ENCODE data around the gene SND1. TPM values are rescaled to one million over a fixed set of nuclear protein-coding genes. Genes with fewer than 3 reads are reported as not detected.

SND1 gene
- total and polyA plus RNA-seq, 2 of the 4 experiments (the other 2 are of a cell fraction) = 154 to 294 TPM

DNA sequence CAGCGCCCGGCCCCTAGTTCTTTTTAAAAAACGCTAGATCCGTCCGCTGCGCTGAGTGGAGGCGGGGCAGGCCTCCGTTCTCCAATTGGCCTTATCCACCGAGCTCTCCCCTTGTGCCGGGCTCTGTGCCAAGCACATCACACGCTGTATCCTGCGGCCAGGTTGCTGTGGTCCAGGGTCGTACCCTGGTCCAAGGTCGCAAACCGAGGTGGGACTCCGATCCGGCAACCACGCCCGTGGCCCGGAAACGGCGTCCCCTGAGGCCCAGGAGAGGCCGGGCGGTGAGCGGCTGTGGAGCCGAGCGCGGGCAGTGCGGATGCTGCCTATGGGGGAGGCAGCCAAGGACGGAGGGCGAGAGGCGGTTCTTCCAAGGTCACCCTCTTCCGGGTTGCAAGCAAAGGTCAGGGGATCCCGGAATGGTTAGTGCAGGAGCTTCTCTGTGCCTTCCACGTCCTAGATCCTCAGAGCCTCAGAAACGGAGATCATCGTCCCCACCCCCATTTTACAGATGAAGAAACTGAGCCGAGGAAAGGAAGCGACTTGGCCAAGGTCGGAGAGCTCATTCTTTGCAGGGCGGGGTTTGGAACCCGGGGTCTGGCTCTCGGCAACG lies 451.6 kb downstream of the SND1 start:
- peaks cover 8% of the 10 kb centered on the region for H4K20me1 ChIP-seq (ENCODE audit: insufficient read depth, low read length)
- intact Hi-C loops (cut with micrococcal nuclease) = loop anchor here (5.0 kb wide), 1 partner anchor 396 kb away; no protein-coding TSS in a partner anchor
- peak overlapping the region; percentile 81 for H2AFZ ChIP-seq (replicated peaks; ENCODE audit: low read length, poor library complexity)
- CTCF ChIA-PET = no interaction called here
- POLR2A ChIA-PET (ENCODE audit: unreplicated experiment) = no interaction called here
- no peaks in the 10 kb centered on the region; the same call in 1 of the 2 replicates for H3K36me3 ChIP-seq (ENCODE audit: control insufficient read depth, insufficient read depth, low read length)
- H2BK120ac ChIP-seq (ENCODE audit: low read depth, low read length) = no peak overlapping the region
- no peak overlapping the region for H2BK15ac ChIP-seq (ENCODE audit: low read depth, low read length)
- H3K9me3 ChIP-seq (ENCODE audit: control insufficient read depth, insufficient read depth, low read length) = no peaks in the 10 kb centered on the region
- no TSS peak for BruUV-seq (replicated peaks)
- H3K18ac ChIP-seq (ENCODE audit: low read depth, low read length) = no peak overlapping the region
- H3K9me1 ChIP-seq (ENCODE audit: insufficient read depth, low read length) = peaks cover 8% of the 10 kb centered on the region
- no peak overlapping the region for H3K56ac ChIP-seq (ENCODE audit: extremely low read depth, insufficient read depth, low read length)
- no peak overlapping the region for H2AK5ac ChIP-seq (ENCODE audit: low read depth, low read length)
- H3K4ac ChIP-seq (ENCODE audit: low read depth, low read length) = no peak overlapping the region
- H4K91ac ChIP-seq (ENCODE audit: insufficient read depth, low read depth, low read length) = no peak overlapping the region
- H3K27ac ChIP-seq (ENCODE audit: insufficient read depth, low read length) = no peak overlapping the region
- peaks cover 40% of the 10 kb centered on the region for H3K27me3 ChIP-seq (ENCODE audit: control insufficient read depth, insufficient read depth, low read length)
- H3K4me1 ChIP-seq (ENCODE audit: control insufficient read depth, insufficient read depth, low read length) = peaks cover 4% of the 10 kb centered on the region
- H3K14ac ChIP-seq (replicated peaks; ENCODE audit: low read depth, low read length) = no peak overlapping the region
- no peak overlapping the region for H4K5ac ChIP-seq (ENCODE audit: low read depth, low read length)
- peak overlapping the region; percentile 70; the same call in 1 of the 2 replicates for H3K4me2 ChIP-seq (ENCODE audit: low read depth, low read length)
- no peak overlapping the region for H3K23ac ChIP-seq (ENCODE audit: low read depth, low read length)
- peak overlapping the region; percentile 57 for H2AK9ac ChIP-seq (replicated peaks; ENCODE audit: low read depth, low read length, poor library complexity)
- no peak overlapping the region for H4K8ac ChIP-seq (ENCODE audit: low read depth in 2 of 2, low read length in 2 of 2)
- H2BK20ac ChIP-seq (ENCODE audit: low read depth, low read length) = no peak overlapping the region
- peak overlapping the region; percentile 34; the same call in 1 of the 2 replicates for H3K4me3 ChIP-seq (ENCODE audit: insufficient read depth, low read depth, low read length)
- no peak for TF ChIP-seq NFE2L2 (IDR thresholded peaks at IDR 0.05; ENCODE audit: low read depth, low read length)
- no peak for TF ChIP-seq CEBPB (IDR thresholded peaks at IDR 0.05; ENCODE audit: low read depth, low read length)
- no peak for TF ChIP-seq FOS (IDR thresholded peaks at IDR 0.05; ENCODE audit: low read depth, low read length)
- no peak for TF ChIP-seq USF2 (IDR thresholded peaks at IDR 0.05; ENCODE audit: low read depth, low read length)
- TF ChIP-seq RCOR1 (IDR thresholded peaks at IDR 0.05; ENCODE audit: insufficient replicate concordance, low read length) = no peak
- no peak for TF ChIP-seq MAZ (IDR thresholded peaks at IDR 0.05; ENCODE audit: borderline replicate concordance, low read depth, low read length)
- TF ChIP-seq POLR2A (IDR thresholded peaks at IDR 0.05; ENCODE audit: low read depth, low read length) = no peak
- TF ChIP-seq, protein P1, sequence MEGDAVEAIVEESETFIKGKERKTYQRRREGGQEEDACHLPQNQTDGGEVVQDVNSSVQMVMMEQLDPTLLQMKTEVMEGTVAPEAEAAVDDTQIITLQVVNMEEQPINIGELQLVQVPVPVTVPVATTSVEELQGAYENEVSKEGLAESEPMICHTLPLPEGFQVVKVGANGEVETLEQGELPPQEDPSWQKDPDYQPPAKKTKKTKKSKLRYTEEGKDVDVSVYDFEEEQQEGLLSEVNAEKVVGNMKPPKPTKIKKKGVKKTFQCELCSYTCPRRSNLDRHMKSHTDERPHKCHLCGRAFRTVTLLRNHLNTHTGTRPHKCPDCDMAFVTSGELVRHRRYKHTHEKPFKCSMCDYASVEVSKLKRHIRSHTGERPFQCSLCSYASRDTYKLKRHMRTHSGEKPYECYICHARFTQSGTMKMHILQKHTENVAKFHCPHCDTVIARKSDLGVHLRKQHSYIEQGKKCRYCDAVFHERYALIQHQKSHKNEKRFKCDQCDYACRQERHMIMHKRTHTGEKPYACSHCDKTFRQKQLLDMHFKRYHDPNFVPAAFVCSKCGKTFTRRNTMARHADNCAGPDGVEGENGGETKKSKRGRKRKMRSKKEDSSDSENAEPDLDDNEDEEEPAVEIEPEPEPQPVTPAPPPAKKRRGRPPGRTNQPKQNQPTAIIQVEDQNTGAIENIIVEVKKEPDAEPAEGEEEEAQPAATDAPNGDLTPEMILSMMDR (conservative IDR thresholded peaks at IDR 0.05; ENCODE audit: low read depth, low read length) = no peak
- no peak for TF ChIP-seq SMC3 (IDR thresholded peaks at IDR 0.05; ENCODE audit: low read depth, low read length)
- no peak for TF ChIP-seq MAFK (IDR thresholded peaks at IDR 0.05; ENCODE audit: low read depth, low read length)
- TF ChIP-seq MXI1 (IDR thresholded peaks at IDR 0.05; ENCODE audit: borderline replicate concordance, low read depth, low read length) = no peak
- TF ChIP-seq ELK1 (IDR thresholded peaks at IDR 0.05; ENCODE audit: borderline replicate concordance, low read depth, low read length) = no peak
- TF ChIP-seq RFX5 (IDR thresholded peaks at IDR 0.05; ENCODE audit: low read depth, low read length) = no peak
- no peak for TF ChIP-seq RAD21 (IDR thresholded peaks at IDR 0.05; ENCODE audit: low read length)
- no peak for TF ChIP-seq CHD1 (IDR thresholded peaks at IDR 0.05; ENCODE audit: low read depth, low read length)
- H3K79me1 ChIP-seq (ENCODE audit: low read depth in 1 of 2, low read length in 2 of 2) = no peaks in the 10 kb centered on the region
- no peak overlapping the region for H2BK5ac ChIP-seq (ENCODE audit: low read depth, low read length, poor library complexity, severe bottlenecking)
- dilution Hi-C loops (cut with HindIII; ENCODE audit: low sequenced_read_pairs, unreplicated experiment) = no loop called here
- in situ Hi-C loops (cut with MboI; ENCODE audit: low sequenced_read_pairs) = no loop called here
- ATAC-seq (ENCODE audit: low read depth) = peak; percentile 25; the same call in 1 of the 2 replicates
- H3K9ac ChIP-seq (ENCODE audit: low read depth, low read length) = no peak overlapping the region
- DNase-seq = no peak
- 14% methylated on average over 16 of the region's 44 CpGs; no CpG with 5 or more reads in 1 of the 2 experiments for WGBS, 2 experiments (ENCODE audit: extremely low coverage in 2 of 2, insufficient read length in 1 of 2)
